GM21529 (cell line): ENCODE data around the gene WDR6.

Source experiments
- ATAC-seq: cut with Tn5 transposase; IDR thresholded peaks from one replicate; pipeline ENCODE4 v1.9.1; 2021; ENCODE audit not compliant: unreplicated experiment

The WDR6 gene

GRCh38 chr3:49007068-49007770 is at the start of gene WDR6:
TSS of gene WDR6 (plus strand) at chr3:49007391. CDS start at chr3:49007432, 41 bp downstream.
- ATAC-seq = peak; percentile 81

- peak; percentile 55 for ATAC-seq
Observed at GRCh38 chr3:48960841-48961413, 46.3 kb upstream of the WDR6 start.

GRCh38 chr3:48962340-48962739 is 44.9 kb upstream of the WDR6 start:
- no peak for ATAC-seq

GRCh38 chr3:48962939-48963338 is 44.3 kb upstream of the WDR6 start:
- ATAC-seq = no peak

GRCh38 chr3:48963591-48963990 is 43.6 kb upstream of the WDR6 start:
- ATAC-seq = no peak

GRCh38 chr3:48966367-48966766 is 40.8 kb upstream of the WDR6 start:
- no peak for ATAC-seq

GRCh38 chr3:48966876-48967361 is 40.3 kb upstream of the WDR6 start:
- ATAC-seq = no peak

GRCh38 chr3:48970586-48970985 is 36.6 kb upstream of the WDR6 start:
- ATAC-seq = no peak

- ATAC-seq = no peak
Observed at GRCh38 chr3:48974076-48974864, 32.9 kb upstream of the WDR6 start.

- no peak for ATAC-seq
Observed at GRCh38 chr3:48979451-48979850, 27.7 kb upstream of the WDR6 start.

- ATAC-seq = no peak
Observed at GRCh38 chr3:48980295-48980694, 26.9 kb upstream of the WDR6 start.

- no peak for ATAC-seq
Observed at GRCh38 chr3:48982016-48982415, 25.2 kb upstream of the WDR6 start.

GRCh38 chr3:48982686-48983085 is 24.5 kb upstream of the WDR6 start:
- ATAC-seq = no peak

- ATAC-seq = no peak
Observed at GRCh38 chr3:48983096-48983495, 24.1 kb upstream of the WDR6 start.

GRCh38 chr3:48984663-48985062 is 22.5 kb upstream of the WDR6 start:
- ATAC-seq = no peak

- ATAC-seq = no peak
Observed at GRCh38 chr3:48985831-48986376, 21.3 kb upstream of the WDR6 start.

- ATAC-seq = no peak
Observed at GRCh38 chr3:48989126-48989795, 17.9 kb upstream of the WDR6 start.

GRCh38 chr3:48989796-48990635 is 17.2 kb upstream of the WDR6 start, which contains the start of gene P4HTM:
TSS of gene P4HTM (plus strand) at chr3:48990241. CDS start at chr3:48990257, 16 bp downstream.
- peak; percentile 55 for ATAC-seq

- peak; percentile 13 for ATAC-seq
Observed at GRCh38 chr3:48990636-48991469, 16.3 kb upstream of the WDR6 start.
